Measurements from ENCODE around the gene KCNA10.

The KCNA10 gene

GRCh38 chr1:110485725-110486124 lies 33.2 kb downstream of the KCNA10 start:
- Mint-ChIP-seq H3K9me3 (no peaks in the 10 kb centered on the region), H3K27me3 (ENCODE audit: low read depth) (peaks cover 15% of the 10 kb centered on the region), H3K36me3 (ENCODE audit: low read depth) (no peaks in the 10 kb centered on the region), H3K4me3 (no peak overlapping the region), H3K4me1 (ENCODE audit: low read depth) (no peaks in the 10 kb centered on the region), H3K27ac (no peak overlapping the region)
- no peak for DNase-seq (ENCODE audit: low spot score)

DNA sequence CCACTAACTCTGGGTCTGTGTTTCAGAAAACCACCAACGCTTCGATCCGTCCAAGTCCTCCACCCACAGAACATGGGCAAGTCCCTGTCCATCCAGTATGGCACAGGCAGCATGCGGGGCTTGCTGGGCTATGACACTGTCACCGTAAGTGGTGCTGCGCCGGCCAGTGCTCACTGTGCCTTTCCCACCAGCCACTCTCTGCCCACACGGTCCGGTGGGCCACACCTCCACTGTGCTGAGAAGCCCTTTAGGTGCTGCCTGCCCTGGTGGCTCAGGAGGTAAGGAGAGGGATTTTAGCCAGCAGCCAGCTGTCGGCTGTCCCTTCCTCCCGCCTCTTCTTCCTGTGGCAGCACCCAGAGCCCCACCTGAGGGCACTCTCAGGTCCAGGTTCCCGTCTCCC lies 34.2 kb downstream of the KCNA10 start:
- H3K9me3 Mint-ChIP-seq = no peaks in the 10 kb centered on the region
- peaks cover 15% of the 10 kb centered on the region for H3K27me3 Mint-ChIP-seq (ENCODE audit: low read depth)

GRCh38 chr1:110483308-110483685 lies 35.7 kb downstream of the KCNA10 start:
- Mint-ChIP-seq H3K27me3 (ENCODE audit: low read depth) (peaks cover 15% of the 10 kb centered on the region), H3K4me1 (ENCODE audit: low read depth) (no peaks in the 10 kb centered on the region), H3K27ac (no peak overlapping the region), H3K9me3 (no peaks in the 10 kb centered on the region), H3K36me3 (ENCODE audit: low read depth) (no peaks in the 10 kb centered on the region), H3K4me3 (no peak overlapping the region)
- DNase-seq (ENCODE audit: low spot score) = no peak

More for the DNA sequence above, 34.2 kb downstream of the KCNA10 start:
- DNase-seq (ENCODE audit: low spot score) = no peak
- Mint-ChIP-seq H3K36me3 (ENCODE audit: low read depth) (no peaks in the 10 kb centered on the region), H3K27ac (no peak overlapping the region), H3K4me1 (ENCODE audit: low read depth) (no peaks in the 10 kb centered on the region), H3K4me3 (no peak overlapping the region)

DNA sequence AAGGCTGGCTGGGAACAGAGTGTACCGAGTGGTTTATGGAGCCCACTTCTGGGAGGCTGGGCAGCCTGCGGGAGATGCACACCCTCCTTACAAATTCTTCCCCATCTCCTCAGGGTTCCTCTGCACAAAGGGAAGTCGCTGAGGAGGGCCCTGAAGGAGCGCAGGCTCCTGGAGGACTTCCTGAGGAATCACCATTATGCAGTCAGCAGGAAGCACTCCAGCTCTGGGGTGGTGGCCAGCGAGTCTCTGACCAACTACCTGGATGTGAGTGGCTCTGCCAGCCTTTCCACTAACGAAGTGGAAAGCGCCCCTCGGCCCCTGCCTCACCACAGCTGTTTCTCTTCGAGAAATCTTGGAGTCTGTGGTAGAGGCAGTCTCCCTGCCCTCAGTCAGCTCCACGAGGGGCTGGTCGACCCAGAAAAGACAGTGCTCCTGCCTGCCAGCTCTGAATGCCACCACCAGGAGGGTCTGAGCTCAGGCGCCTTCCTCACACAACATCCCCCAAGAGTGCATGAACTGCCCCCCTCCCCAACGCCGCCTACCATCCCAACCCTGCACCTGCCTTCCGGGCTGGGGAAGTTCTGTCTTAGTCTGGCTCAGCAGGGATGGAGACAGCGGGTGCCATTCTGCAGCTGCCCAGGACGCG lies 36.2 kb downstream of the KCNA10 start:
- Mint-ChIP-seq H3K27me3 (ENCODE audit: low read depth) (peaks cover 15% of the 10 kb centered on the region), H3K36me3 (ENCODE audit: low read depth) (no peaks in the 10 kb centered on the region), H3K9me3 (no peaks in the 10 kb centered on the region), H3K4me3 (no peak overlapping the region), H3K4me1 (ENCODE audit: low read depth) (no peaks in the 10 kb centered on the region), H3K27ac (no peak overlapping the region)
- no peak for DNase-seq (ENCODE audit: low spot score)

DNA sequence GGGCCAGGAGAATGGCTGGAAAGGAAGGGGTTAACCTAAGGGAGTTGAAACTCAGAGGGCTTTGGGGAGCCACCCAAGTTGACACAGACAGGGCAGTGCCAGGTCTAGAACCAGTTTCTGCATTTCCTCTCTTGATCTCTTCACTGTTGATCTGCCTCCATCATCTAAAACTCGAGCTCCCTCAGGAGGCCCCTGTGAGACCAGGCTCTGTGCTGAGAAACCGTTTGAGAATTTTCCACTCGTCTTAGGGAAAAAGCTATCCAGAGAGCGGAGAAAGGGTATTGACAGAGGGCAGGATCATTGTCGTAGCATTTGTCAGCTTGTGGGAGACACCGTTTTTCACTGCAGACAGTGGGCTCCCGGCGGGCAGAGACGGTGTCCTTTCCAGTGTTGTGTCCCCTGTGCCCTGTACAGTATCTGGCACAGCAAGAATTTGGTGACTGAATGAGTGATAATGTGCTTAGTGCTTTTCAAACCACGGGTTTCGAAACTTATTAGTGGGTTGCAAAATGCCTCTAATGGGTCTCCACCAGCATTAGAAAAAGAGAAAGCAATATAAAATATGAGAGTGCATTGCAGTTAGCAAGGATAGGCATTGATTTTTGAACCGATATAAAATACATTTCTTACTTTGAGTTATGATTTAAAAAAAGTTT lies 36.9 kb downstream of the KCNA10 start:
- DNase-seq (ENCODE audit: low spot score) = no peak
- Mint-ChIP-seq H3K4me1 (ENCODE audit: low read depth) (no peaks in the 10 kb centered on the region), H3K27ac (no peak overlapping the region), H3K27me3 (ENCODE audit: low read depth) (peaks cover 15% of the 10 kb centered on the region), H3K4me3 (no peak overlapping the region), H3K9me3 (no peaks in the 10 kb centered on the region), H3K36me3 (ENCODE audit: low read depth) (no peaks in the 10 kb centered on the region)

DNA sequence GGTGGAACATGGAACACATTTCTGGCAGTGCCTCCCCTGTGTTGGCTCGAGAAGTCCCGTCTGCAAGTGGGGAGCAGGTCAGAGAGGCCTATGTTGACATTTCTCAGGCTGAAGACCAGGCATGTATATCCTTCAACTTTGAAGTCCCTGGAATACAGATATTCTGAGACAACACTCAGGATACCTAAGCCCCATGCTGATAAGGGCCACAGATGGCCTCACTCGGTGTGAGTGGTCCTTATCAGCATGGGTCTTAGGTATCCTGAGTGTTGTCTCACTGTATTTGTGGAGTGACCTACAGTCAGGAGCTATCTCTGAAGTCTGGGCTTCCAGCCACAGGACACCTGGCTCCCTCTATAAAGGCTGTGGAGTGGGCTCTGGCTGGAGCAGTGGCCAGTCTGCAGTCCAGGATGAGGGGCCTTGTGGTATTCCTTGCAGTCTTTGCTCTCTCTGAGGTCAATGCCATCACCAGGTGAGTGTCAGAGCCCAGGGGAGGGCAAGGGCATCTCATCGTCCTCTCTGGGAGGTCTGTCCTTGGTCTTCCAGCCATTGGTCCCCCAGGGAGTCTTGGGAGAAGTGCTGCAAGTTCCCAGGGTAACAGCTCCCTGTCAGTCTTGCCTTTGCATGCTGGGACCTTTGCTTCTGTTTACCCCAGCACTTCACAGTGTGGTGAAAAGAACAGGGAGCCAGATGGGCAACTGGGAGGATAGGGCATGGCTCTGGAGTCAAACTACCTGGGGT lies 38.4 kb downstream of the KCNA10 start:
- no peak overlapping the region for H3K27ac Mint-ChIP-seq
- DNase-seq (ENCODE audit: low spot score) = no peak

GRCh38 chr1:110478886-110479285 lies 40.1 kb downstream of the KCNA10 start:
- DNase-seq (ENCODE audit: low spot score) = no peak
- Mint-ChIP-seq H3K36me3 (ENCODE audit: low read depth) (no peaks in the 10 kb centered on the region), H3K4me1 (ENCODE audit: low read depth) (no peaks in the 10 kb centered on the region), H3K27me3 (ENCODE audit: low read depth) (peaks cover 18% of the 10 kb centered on the region), H3K4me3 (no peak overlapping the region), H3K27ac (no peak overlapping the region), H3K9me3 (no peaks in the 10 kb centered on the region)

More for the DNA sequence above, 38.4 kb downstream of the KCNA10 start:
- Mint-ChIP-seq H3K4me3 (no peak overlapping the region), H3K9me3 (no peaks in the 10 kb centered on the region), H3K27me3 (ENCODE audit: low read depth) (peaks cover 18% of the 10 kb centered on the region), H3K36me3 (ENCODE audit: low read depth) (no peaks in the 10 kb centered on the region), H3K4me1 (ENCODE audit: low read depth) (no peaks in the 10 kb centered on the region)

DNA sequence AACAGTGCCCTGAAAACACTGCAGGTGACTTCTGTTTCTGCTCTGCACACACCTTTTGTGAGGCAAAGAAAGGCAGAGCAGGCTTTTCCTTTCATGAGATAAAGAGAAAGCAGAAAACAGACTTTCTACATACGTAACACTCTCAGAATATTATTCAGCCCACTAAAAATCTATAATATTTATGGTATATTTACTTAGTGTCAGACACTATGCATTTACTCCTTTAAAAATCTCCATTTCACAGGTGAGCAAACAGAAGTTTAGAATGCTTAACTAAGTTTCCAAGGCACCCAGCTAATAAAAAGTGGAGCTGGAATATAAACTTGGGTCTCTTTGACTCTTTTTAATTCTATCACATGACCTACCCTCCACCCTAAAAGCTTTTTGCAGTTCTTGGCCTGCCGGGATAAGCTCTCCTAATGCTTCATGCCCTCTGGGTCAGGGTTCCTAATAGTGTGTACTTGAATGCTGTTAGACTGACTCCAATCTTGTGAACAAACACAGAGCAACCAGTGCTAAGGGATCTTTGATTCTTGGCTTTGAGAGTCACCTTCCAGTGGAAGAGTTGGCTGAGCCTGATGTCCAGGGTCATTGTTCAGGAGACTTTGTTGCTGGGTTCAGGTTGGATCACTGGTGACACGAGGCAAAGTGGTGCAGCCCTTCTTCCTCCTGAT lies 40.9 kb downstream of the KCNA10 start:
- no peak for DNase-seq (ENCODE audit: low spot score)
- H3K27ac Mint-ChIP-seq = no peak overlapping the region
- H3K36me3 Mint-ChIP-seq (ENCODE audit: low read depth) = no peaks in the 10 kb centered on the region
- H3K9me3 Mint-ChIP-seq = no peaks in the 10 kb centered on the region
- peaks cover 17% of the 10 kb centered on the region for H3K27me3 Mint-ChIP-seq (ENCODE audit: low read depth)
- H3K4me1 Mint-ChIP-seq (ENCODE audit: low read depth) = no peaks in the 10 kb centered on the region
- H3K4me3 Mint-ChIP-seq = no peak overlapping the region

DNA sequence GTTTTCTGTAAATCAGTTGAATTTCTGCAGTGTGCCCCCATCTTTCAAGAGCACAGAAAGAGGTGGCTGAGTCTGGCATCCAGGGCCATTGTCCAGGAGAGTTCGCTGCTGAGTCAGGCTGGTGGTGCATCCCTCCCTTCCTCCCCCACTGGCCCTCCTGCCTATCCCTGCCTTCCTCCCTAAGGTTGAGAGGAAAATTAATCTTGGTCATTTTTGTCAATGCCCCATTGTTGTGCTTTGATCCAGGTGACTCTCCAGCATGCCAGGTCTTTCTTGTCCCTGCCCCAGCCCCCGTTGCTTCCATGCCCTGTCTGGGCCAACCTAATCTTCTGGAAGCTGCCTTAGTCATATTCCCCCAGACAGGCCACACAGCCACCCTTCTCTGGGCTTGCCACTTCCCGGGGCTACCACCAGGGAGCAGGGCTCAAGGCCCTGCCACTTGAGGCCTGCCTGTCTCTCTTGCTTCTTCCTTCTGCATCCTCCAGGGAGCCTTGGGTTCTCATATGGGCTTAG lies 41.5 kb downstream of the KCNA10 start:
- Mint-ChIP-seq H3K36me3 (ENCODE audit: low read depth) (no peaks in the 10 kb centered on the region), H3K27me3 (ENCODE audit: low read depth) (peaks cover 15% of the 10 kb centered on the region), H3K4me1 (ENCODE audit: low read depth) (no peaks in the 10 kb centered on the region), H3K27ac (no peak overlapping the region), H3K4me3 (no peak overlapping the region), H3K9me3 (no peaks in the 10 kb centered on the region)
- DNase-seq (ENCODE audit: low spot score) = no peak

DNA sequence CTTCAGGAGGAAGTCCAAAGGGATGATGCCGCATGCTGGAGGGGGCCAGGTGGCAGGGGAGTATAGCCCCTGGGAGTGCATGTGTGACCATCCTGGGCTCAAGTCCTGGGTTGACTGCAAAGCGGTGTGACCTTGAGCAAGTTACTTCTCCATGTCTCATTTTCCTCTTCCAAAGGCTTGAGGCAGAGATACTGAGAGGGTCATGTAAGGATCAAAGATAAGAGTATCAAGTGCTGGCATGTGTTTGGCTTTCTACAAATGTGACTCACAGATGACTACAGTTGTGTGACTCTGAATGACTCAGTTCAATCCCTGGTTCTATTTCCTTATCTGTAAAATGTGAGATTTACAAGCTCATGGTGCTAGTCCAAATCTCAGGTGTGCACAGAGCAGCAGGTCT lies 41.9 kb downstream of the KCNA10 start:
- H3K27ac Mint-ChIP-seq = no peak overlapping the region
- no peak for DNase-seq (ENCODE audit: low spot score)
- H3K4me3 Mint-ChIP-seq = no peak overlapping the region
- peaks cover 10% of the 10 kb centered on the region for H3K27me3 Mint-ChIP-seq (ENCODE audit: low read depth)
- H3K4me1 Mint-ChIP-seq (ENCODE audit: low read depth) = no peaks in the 10 kb centered on the region
- no peaks in the 10 kb centered on the region for H3K36me3 Mint-ChIP-seq (ENCODE audit: low read depth)
- H3K9me3 Mint-ChIP-seq = no peaks in the 10 kb centered on the region

- no peaks in the 10 kb centered on the region for H3K4me1 Mint-ChIP-seq (ENCODE audit: low read depth)
- H3K9me3 Mint-ChIP-seq = no peaks in the 10 kb centered on the region
- DNase-seq (ENCODE audit: low spot score) = no peak
- H3K27me3 Mint-ChIP-seq (ENCODE audit: low read depth) = peaks cover 6% of the 10 kb centered on the region
- H3K4me3 Mint-ChIP-seq = no peak overlapping the region
- no peak overlapping the region for H3K27ac Mint-ChIP-seq
- H3K36me3 Mint-ChIP-seq (ENCODE audit: low read depth) = no peaks in the 10 kb centered on the region
Observed at GRCh38 chr1:110476028-110476765, 42.8 kb downstream of the KCNA10 start.

GRCh38 chr1:110475362-110476027 lies 43.5 kb downstream of the KCNA10 start:
- H3K36me3 Mint-ChIP-seq (ENCODE audit: low read depth) = no peaks in the 10 kb centered on the region
- no peaks in the 10 kb centered on the region for H3K4me1 Mint-ChIP-seq (ENCODE audit: low read depth)
- no peak overlapping the region for H3K4me3 Mint-ChIP-seq
- H3K27ac Mint-ChIP-seq = no peak overlapping the region
- peaks cover 6% of the 10 kb centered on the region for H3K27me3 Mint-ChIP-seq (ENCODE audit: low read depth)
- H3K9me3 Mint-ChIP-seq = no peaks in the 10 kb centered on the region
- DNase-seq (ENCODE audit: low spot score) = no peak

DNA sequence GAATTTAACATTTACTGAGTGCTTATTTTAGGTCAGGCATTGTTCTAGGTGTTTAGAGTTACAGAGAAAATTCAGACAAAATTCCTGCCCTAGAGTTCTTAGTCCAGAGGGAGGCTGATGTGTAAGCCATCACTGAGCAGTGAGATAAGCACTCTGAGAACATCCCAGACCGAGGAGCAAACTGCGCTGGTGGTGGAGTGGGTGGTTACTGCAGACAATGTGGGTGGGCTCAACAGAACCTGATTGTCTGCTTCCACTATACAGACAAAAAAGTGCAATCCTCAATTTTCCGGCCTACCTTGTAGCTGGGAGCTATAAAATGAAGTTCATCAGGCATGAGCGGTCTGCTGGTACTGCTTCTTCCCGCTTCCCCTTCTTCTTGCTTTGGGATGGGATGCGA lies 44.5 kb downstream of the KCNA10 start:
- no peak for DNase-seq (ENCODE audit: low spot score)
- Mint-ChIP-seq H3K27ac (no peak overlapping the region), H3K27me3 (ENCODE audit: low read depth) (peaks cover 8% of the 10 kb centered on the region), H3K4me1 (ENCODE audit: low read depth) (no peaks in the 10 kb centered on the region), H3K4me3 (no peak overlapping the region), H3K9me3 (no peaks in the 10 kb centered on the region), H3K36me3 (ENCODE audit: low read depth) (no peaks in the 10 kb centered on the region)
